ENCODE measurements around the gene CTSW.

GRCh38 chr11:65883786-65884715 lies 4.4 kb downstream of the CTSW start:
- no peak for TF ChIP-seq CTCF (IDR thresholded peaks at IDR 0.05)
- no peak for TF ChIP-seq POLR2A (IDR thresholded peaks at IDR 0.05)
